Fibroblast of mammary gland (primary cell): ENCODE measurements around the gene FXYD2.

ENCODE experiments used
- DNase-seq: peaks from one replicate; pipeline ENCODE4 v3.0.0-alpha.2; 2010; ENCODE audit warnings: low read depth
- H3K4me3 ChIP-seq: 2 replicates; pipeline ENCODE4 v1.5.1; 2011; ENCODE audit warnings: low read depth, mild to moderate bottlenecking, low read length, moderate library complexity; ENCODE audit not compliant: control insufficient read depth
- CTCF ChIP-seq: conservative IDR thresholded peaks from 2 replicates; pipeline ENCODE4 v1.5.1; 2011; ENCODE audit warnings: low read depth, low read length, inconsistent platforms; ENCODE audit not compliant: control insufficient read depth, insufficient read depth

FXYD2 gene

DNA sequence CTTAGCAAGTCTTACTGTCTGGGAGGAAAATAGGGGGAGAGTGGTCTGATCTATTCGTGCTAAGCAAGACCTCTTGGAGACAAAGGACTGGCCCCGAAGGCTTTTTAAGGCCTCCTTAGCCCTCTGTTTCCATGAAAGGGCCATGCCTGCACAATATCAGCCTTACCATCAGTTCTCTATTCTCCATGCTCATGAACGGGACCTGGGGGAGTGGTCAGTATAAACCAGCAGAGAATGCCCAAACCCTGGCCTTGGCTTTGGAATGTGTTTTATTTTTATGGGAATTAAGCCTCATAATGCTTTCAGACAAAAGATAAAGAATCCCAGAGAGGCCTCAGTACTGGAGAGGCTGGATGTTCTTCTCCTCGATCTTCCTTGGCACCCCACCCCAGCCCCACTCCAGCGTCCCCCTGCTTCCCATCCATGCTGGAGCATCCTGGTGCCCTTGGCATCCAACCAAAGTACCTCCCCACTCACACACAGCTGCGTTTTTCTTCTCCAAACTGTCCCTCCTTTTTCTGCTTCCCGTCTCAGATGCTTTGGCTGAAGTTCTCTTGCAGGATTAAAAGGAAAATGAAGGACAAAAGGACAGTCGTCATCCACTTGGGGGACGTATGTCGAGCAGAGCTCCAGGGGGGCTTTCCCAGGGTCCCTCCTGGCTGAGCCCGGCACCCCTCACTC, 33.3 kb upstream of the FXYD2 start:
- TF ChIP-seq CTCF: no peak
- no peak for DNase-seq
- no peak overlapping the region for H3K4me3 ChIP-seq

GRCh38 chr11:117855912-117856651, 31.5 kb upstream of the FXYD2 start:
- H3K4me3 ChIP-seq: no peak overlapping the region
- TF ChIP-seq CTCF: no peak
- DNase-seq: no peak

GRCh38 chr11:117855186-117855845, 30.8 kb upstream of the FXYD2 start:
- H3K4me3 ChIP-seq: no peak overlapping the region
- no peak for DNase-seq
- no peak for TF ChIP-seq CTCF

DNA sequence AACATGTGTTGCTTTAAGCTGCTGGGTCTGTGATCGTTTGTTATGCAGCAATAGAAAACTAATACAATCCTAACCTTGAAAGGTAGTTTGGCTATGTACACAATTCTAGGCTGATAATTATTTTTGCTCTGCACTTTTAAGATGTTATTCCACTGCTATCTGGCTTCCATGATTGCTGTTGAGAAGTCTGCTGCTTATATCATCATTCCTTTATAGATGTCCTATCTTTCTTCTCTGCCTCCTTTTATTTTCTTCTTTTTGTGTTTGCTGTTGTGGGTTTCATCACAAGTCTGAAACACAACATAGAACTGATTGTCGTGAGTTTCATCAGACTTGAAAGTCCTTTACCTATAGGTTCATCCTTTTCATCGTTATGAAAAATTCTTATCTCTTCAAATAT, 27.8 kb upstream of the FXYD2 start:
- DNase-seq: no peak
- TF ChIP-seq CTCF: no peak
- H3K4me3 ChIP-seq: no peak overlapping the region

DNA sequence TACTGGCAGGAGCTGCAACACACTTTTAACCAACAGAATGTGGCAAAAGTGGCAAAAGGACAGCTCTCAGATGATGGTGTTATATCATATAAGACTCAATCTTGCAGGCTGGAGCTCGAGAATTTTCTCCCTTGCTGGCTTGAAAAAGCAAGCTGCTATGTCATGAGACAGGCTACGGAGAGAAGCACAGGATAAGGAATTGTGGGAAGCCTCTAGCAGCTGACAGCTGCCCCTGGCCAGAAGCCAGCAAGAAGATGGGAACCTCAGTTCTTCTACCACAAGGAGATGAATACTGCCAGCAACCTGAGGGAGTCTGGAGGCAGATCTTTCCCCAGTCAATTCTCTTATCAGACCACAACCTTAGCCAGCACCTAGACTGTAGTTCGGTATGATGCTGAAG, 27.3 kb upstream of the FXYD2 start:
- DNase-seq: peak; percentile 19
- no peak overlapping the region for H3K4me3 ChIP-seq
- no peak for TF ChIP-seq CTCF

DNA sequence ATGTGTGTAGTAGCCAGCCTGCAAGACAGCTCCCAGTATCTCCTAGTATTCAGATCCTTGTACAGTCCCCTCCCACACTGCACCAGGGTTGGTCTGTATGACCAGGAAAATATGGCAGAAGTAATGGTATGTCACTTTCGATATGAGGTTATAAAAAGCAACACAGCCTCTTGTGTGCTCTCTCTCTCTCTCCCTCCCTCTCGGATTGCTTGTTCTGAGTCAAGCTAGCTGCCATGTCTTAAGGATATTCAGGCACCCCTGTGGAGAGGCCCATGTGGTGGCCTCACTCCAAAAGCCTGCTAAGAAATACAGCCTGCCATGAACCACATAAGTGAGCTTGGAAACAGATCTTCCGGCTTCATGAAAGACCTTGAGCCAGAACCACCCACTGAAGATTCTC, 26.6 kb upstream of the FXYD2 start:
- no peak for TF ChIP-seq CTCF
- no peak overlapping the region for H3K4me3 ChIP-seq
- peak; percentile 37 for DNase-seq
